GM12892 (cell line): ENCODE data around the gene VPS25. TPM values are rescaled to one million over a fixed set of nuclear protein-coding genes. Genes with fewer than 3 reads are reported as not detected.
"Not testable (repeated sequence)": the region's sequence is repeated elsewhere in the genome, so short reads cannot be mapped to it uniquely, and the experiment has no call there.

Source experiments
- DNase-seq: peaks from one replicate; pipeline ENCODE4 v3.0.0; 2011; ENCODE audit not compliant: insufficient read length
- FAIRE-seq: peaks from 2 replicates; lab custom pipeline; 2011; peaks lifted over from hg19 to GRCh38; lab: Jason Lieb, UNC
- POLR2A ChIP-seq: IDR thresholded peaks from 2 replicates; pipeline ENCODE4 v1.6.1; 2011; ENCODE audit warnings: low read depth, low read length, control low read depth
- POLR2AphosphoS5 ChIP-seq: IDR thresholded peaks from 2 replicates; pipeline ENCODE4 v1.6.1; 2011; ENCODE audit warnings: low read depth, low read length, control low read depth
- TAF1 ChIP-seq: IDR thresholded peaks from 2 replicates; pipeline ENCODE4 v1.6.1; 2011; ENCODE audit warnings: low read depth, mild to moderate bottlenecking, control low read depth, low read length, borderline replicate concordance
- polyA plus RNA-seq: library from polyadenylated mRNA; unstranded; fragments of >200 nt; gene quantifications from one replicate; pipeline ENCODE4 v1.2.1, GENCODE V29; 2012; ENCODE audit warnings: missing spikeins, inconsistent platforms; ENCODE audit not compliant: missing spikeins

The VPS25 gene
- 99.6 TPM for polyA plus RNA-seq

DNA sequence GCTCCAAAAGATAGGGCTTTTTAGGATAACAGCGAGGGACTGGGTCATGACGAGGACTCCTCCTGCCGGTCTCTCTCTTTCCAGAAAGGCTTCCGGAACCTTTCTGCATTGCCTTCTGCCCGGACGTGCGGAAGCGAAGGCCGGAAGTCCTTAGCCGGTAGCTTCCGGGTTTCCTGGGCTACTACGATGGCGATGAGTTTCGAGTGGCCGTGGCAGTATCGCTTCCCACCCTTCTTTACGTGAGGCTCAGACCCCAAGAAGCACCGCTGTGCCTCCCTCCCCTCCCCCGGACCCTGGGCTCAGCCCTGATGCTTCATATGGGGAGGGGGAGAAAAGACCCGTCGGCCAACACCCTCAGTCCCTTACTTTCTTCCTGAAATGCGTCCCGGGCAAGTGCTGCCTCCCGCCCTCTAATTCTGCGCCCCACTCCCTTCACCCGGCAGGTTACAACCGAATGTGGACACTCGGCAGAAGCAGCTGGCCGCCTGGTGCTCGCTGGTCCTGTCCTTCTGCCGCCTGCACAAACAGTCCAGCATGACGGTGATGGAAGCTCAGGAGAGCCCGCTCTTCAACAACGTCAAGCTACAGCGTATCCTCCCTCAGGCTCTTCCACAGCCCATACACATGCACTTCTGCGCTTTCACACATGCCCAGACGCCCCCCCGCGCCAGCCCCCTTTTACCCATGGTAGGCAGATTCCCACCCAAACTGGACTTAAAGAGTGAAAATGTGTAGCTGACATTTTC lies at the start of gene VPS25:
VPS25 (plus strand) TSS at position 160 of the 746 bp plus-strand sequence; CDS start at position 187, 27 bp downstream.
- DNase-seq (peak; percentile 81), FAIRE-seq (peak; percentile 54)
- peak; percentile 97 for TF ChIP-seq POLR2AphosphoS5
- peak; percentile 99 for TF ChIP-seq TAF1
- TF ChIP-seq POLR2A = peak; percentile 97

DNA sequence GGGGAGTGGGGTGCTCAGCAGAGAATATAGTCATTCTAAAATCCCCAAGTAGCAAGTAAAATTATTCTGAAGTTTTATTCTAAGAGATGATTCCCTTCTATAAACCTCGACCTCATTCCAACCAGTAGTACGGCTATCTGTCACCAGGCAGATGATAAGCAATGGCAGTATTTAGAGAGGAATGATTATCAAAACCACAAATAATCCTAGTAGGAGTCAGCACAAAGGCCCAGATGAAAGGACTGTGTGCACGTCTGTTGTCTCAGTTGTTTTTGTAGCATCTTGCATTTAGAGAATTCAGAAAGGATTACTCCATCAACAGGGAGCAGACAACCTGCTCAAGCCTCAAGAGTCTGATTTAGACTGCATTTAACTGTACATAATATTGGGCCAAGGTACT lies 49.6 kb upstream of the VPS25 start:
- FAIRE-seq (no peak), DNase-seq (no peak)
- TF ChIP-seq POLR2AphosphoS5 (no peak), POLR2A (no peak), TAF1 (no peak)

DNA sequence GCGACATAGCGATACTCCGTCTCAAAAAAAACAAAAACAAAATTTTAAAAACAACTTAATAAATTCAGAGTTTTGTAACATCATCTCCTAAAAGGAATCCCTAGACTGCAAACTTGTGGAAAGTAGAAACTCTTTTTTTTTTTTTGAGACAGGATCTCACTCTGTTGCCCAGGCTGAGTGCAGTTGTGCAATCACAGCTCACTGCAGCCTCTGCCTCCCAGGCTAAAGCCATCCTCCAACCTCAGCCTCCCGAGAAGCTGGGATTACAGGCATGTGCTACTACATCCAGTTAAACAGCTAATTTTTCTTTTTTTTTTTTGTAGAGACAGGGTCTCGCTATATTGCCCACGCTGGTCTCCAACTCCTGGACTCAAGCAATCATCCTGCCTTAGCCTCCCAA lies 48.1 kb upstream of the VPS25 start:
- TF ChIP-seq POLR2AphosphoS5 = no peak
- FAIRE-seq (no peak), DNase-seq (no peak)

DNA sequence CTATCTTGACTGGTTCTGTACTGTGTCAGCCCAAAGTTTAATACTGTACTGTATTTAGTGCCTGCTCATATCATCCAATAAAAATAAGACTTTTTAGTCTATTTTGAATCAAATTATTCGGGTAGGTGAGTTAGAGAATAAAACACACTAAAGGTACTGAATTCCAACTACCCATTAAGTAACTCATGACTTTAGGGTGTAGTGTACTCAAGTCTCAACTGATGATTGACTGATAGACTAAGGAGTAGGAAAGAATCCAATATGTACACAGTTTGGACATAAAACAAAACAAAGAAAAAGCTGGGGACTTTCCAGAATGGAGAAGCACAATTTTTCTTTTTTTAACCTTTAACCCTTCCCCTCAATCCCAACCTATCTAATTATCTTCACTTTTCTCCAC lies 32.5 kb upstream of the VPS25 start:
- DNase-seq = no peak
- FAIRE-seq = no peak
- no peak for TF ChIP-seq POLR2AphosphoS5
- no peak for TF ChIP-seq POLR2A
- no peak for TF ChIP-seq TAF1

DNA sequence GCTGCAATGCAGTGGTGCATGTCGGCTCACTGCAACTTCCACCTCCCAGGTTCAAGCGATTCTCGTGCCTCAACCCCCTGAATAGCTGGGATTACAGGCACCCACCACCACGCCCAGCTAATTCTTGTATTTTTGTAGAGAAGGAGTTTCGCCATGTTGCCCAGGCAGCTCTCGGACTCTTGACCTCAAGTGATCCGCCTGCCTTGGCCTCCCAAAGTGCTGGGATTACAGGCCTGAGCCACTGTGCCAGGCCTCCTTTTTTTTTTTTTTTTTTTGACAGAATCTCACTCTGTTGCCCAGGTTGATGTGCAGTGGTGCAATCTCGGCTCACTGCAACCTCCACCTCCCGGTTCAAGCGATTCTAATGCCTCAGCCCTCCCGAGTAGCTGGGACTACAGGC lies 30.3 kb upstream of the VPS25 start:
- not testable (repeated sequence) for FAIRE-seq, DNase-seq

DNA sequence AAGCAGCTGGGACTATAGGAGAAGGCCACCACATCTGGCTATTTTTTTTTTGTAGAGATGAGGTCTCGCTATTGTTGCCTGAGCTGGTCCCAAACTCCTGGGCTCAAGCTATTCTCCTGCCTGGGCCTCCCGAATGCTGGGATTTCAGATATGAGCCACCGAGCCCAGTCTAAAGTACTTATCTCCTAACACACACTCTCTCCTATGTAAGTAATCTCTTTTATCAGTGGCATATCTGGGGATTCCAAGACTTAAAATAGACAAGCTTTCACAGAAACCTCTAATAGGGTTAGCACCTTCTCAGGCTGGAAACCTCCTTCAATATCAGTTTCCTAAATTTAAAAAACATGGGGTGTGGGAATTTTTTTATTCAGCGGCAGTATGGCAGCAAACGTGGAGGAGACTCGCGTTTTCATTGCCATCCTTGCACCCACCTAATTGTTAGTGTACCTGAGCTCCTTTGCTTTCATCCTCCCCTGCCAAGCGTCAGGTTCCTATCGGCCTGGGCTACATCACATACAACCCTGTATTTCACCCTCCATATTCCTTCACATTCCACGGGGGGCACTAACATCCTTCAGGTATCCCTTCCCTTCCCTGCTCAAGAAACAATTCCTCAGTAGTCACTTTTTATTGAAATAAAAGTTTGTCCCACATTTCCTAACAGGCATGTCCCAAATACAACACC lies 29.5 kb upstream of the VPS25 start:
- TF ChIP-seq POLR2A (no peak; the same call in 1 of the 2 replicates), POLR2AphosphoS5 (no peak), TAF1 (no peak)
- DNase-seq (no peak), FAIRE-seq (no peak)

DNA sequence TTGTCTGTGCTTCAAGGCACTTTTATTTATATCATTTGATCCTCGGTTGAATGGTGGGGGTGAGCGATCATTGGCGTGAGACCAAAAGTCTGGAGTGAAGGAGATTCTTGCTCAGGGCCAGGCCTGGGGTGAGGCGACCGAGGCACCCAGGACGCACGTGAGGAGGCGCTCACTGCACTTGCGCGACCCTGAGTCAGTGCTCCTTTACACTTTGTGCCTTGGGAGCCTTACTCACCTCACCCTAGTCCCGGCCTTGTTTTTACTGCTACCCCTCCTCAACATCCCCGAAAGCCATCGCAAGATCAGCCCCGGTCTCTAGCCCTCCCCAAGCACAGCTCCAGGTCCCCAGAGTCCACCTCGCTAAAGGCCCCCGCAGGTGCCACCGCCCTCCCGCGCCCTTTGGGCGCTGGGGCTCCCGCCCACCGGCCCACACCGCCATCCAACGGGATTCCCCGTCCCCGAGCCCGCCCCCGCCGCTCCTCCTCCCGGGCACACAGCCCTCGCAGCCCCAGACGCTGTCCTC lies 28.9 kb upstream of the VPS25 start:
- DNase-seq = peak; percentile 53
- no peak for FAIRE-seq
- TF ChIP-seq TAF1 = 0 out of 2 replicates have a peak, but pooled peaks have one; percentile 47
- TF ChIP-seq POLR2AphosphoS5 = 0 out of 2 replicates have a peak, but pooled peaks have one; percentile 18
- peak; percentile 47; the same call in 1 of the 2 replicates for TF ChIP-seq POLR2A

DNA sequence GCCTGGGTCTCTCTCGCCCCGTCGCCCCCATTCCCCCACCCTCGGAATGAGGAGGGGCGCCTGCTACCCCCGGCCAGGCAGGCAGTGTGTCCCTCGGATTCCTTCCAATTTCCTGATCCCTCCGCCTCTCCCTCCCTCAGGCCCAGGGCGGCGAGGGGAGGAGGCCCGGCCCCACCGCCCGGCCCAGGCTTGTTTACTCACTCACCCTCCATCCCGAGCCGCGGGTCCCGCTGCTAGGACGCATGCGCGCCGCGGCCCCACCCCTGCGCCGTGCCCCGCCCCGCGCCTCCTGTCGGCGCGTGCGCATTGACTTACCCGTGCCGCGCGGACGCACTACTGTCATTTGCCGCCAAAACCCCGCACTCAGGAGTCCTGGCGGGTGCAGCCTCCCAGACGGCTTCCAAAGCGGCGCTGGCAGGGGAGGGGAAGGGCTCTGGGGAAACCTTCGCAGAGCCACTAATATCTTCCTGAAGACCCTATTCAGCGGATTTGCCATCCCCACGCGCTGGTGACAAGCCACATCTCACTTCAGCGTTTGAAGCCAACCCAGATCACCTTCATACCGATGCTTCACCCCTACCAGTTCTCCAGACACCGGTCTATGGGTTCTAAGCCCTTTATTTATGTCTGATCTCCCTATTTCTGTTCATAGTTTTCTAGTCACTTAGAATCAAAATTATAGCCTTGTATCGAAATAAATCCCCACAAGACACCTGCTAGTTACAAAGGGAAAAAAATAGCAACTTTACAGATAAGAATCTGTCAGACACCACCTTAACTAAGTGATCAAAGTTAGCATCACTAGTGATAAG lies 28.2 kb upstream of the VPS25 start, which contains the start of gene EZH1:
EZH1 (minus strand) TSS at position 235 of the 812 bp plus-strand sequence. CDS start 16,099 bp downstream, outside the sequence.
- FAIRE-seq = peak; percentile 100
- peak; percentile 53; the same call in 1 of the 2 replicates for TF ChIP-seq POLR2AphosphoS5
- no peak; the same call in 1 of the 2 replicates for TF ChIP-seq TAF1
- DNase-seq = peak; percentile 99

DNA sequence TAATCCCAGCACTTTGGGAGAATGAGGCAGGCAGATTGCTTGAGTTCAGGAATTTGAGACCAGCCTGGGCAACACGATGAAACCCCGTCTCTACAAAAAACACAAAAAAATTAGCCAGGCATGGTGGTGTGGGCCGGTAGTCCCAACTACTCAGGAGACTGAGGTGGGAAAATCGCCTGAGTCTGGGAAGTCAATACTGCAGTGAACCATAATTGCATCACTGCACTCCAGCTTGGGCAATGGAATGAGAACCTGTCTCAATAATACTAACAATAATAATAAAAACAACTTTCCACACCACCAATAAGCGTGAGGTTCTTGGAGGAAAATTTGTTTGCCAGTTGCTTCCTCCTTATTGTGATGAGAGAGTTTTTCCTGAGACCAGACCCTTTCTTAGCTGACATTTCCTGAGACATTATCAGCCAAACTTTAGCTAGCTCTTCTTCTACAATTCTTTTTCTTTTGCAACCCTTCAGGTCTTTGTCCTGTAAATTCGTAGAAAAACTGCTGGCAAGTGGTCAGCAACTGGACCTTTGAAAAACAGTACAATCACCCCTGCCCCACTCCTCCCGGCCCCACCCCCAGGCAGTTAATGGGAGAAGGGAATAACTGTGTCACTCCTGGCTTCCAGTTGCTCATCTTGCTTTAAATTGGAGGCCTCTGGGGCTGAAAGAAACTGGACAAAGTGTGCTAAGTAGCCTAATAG lies 24.9 kb upstream of the VPS25 start:
- no peak for DNase-seq

DNA sequence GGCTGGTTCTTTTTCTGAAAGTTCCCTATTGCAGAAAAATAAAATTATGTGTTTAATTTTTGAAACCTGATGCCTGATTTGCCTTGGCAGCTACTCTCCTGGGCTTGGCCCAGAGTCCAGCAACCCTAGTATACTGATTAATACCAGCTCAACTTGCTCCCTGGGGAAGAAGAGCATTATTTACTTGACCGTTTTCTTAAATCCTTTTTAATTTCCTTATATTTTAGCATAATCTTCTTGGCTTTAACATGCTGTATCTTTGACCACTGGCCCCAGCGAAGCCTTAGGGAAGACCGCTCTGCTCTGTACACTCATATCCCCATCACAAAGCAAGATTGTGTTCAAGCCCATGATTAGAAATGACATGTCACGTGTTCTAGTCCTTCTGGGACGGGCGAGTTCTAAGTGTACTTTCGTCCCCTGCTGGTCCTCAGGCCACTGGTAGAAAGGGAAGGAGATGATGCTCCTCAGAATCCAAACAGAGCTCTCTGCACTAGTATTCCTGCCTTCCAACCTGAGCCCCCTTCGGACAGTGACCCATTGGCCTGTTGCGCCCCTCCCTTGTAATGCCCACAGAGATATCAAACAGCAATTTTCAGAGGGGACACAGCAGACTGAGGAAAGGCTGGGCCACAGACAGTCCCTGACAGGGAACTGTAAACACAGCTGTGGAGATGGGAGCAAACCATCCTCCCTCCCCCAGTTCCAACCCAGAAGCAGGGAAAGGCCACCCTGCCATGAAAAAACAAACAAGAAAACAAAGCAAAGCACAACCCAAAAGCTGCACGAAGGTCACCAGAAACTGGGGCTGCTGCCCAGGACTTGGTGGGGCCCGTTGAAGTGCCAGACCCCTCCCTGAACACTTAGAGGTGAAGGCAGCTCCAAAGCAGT lies 24.1 kb upstream of the VPS25 start:
- TF ChIP-seq POLR2A (no peak), POLR2AphosphoS5 (no peak), TAF1 (no peak)
- FAIRE-seq = no peak
- no peak for DNase-seq

More for the DNA sequence above, 24.9 kb upstream of the VPS25 start:
- TF ChIP-seq TAF1 = no peak
- TF ChIP-seq POLR2A = no peak
- TF ChIP-seq POLR2AphosphoS5 = no peak
- FAIRE-seq = no peak
